Measurements from ENCODE around the gene USP49.

- TF ChIP-seq CTCF (IDR thresholded peaks at IDR 0.05 in 2 of 3, conservative IDR thresholded peaks at IDR 0.05 in 1 of 3; ENCODE audit: control insufficient read depth in 2 of 3, extremely low read depth in 1 of 3, insufficient read depth in 1 of 3, low read depth in 3 of 3, low read length in 3 of 3) (no peak), EZH2 (IDR thresholded peaks at IDR 0.05; ENCODE audit: borderline replicate concordance, control insufficient read depth, low read depth, low read length) (no peak), RAD51 (IDR thresholded peaks at IDR 0.05) (no peak), NR2C1 (IDR thresholded peaks at IDR 0.05) (no peak), POLR2A (IDR thresholded peaks at IDR 0.05; ENCODE audit: low read depth, low read length) (no peak)
These were observed 10.2 kb downstream of the USP49 start for GRCh38 chr6:41884957-41885356.

Measured in GM12878 (cell line).